B cell (primary cell): Measurements from ENCODE around the gene MAN1B1. TPM values are rescaled to one million over a fixed set of nuclear protein-coding genes. Genes with fewer than 3 reads are reported as not detected.

Source experiments
- ATAC-seq: fragments of 200-7000 bp; cut with Tn5 transposase; one replicate; pipeline ENCODE4 v1.10.0; 2021; ENCODE audit warnings: low read depth, mild to moderate bottlenecking, moderate number of reproducible peaks, moderate library complexity
- CTCF ChIA-PET: fragments of 350-600 bp; sonication (Branson Sonifier 250); formaldehyde crosslinking; loops from one replicate; lab custom pipeline; 2021; ENCODE audit warnings: antibody characterized with exemption, inconsistent platforms; lab: Charles Lee
- POLR2A ChIA-PET: fragments of 350-600 bp; sonication (Branson Sonifier 250); formaldehyde crosslinking; loops from one replicate; lab custom pipeline; 2021; ENCODE audit warnings: antibody characterized with exemption; lab: Charles Lee
- DNase-seq: peaks from one replicate; pipeline ENCODE4 v3.0.0; 2013
- H2AFZ ChIP-seq: 2 replicates; pipeline ENCODE4 v1.6.1; 2012; ENCODE audit warnings: mild to moderate bottlenecking, low read depth, low read length; ENCODE audit not compliant: insufficient read depth, poor library complexity, severe bottlenecking
- H3K27ac ChIP-seq, 2 donors: 1 replicate in 1 of 2; 2 replicates in 1 of 2; pipeline ENCODE4 v1.5.1; 2012 to 2013; ENCODE audit warnings: low read length in 2 of 2, mild to moderate bottlenecking in 2 of 2, moderate library complexity in 1 of 2
- H3K27me3 ChIP-seq, 4 experiments: fragments of 200-600 bp in 1 of 4; sonication (generic) in 1 of 4; replicated peaks in 1 of 4; 1 replicate in 2 of 4; 2 replicates in 2 of 4; pipeline versions ENCODE4 v1.6.1 to v1.7.0; 2013 to 2016; ENCODE audit warnings: low read length in 3 of 4, mild to moderate bottlenecking in 2 of 4, mixed read lengths in 1 of 4, moderate library complexity in 1 of 4; ENCODE audit not compliant: insufficient read depth in 4 of 4, control insufficient read depth in 3 of 4; ENCODE audit errors: control extremely low read depth in 1 of 4
- H3K36me3 ChIP-seq, 2 experiments: replicated peaks in 1 of 2; 1 replicate in 1 of 2; 2 replicates in 1 of 2; pipeline versions ENCODE4 v1.6.1 to v1.7.1; 2013; ENCODE audit warnings: low read length in 1 of 2; ENCODE audit not compliant: insufficient read depth in 2 of 2, control insufficient read depth in 1 of 2; ENCODE audit errors: control extremely low read depth in 1 of 2, extremely low read depth in 1 of 2
- H3K4me1 ChIP-seq, 2 donors: fragments of 200-600 bp in 1 of 2; sonication (generic) in 1 of 2; 1 replicate in 1 of 2; 2 replicates in 1 of 2; pipeline versions ENCODE4 v1.5.1 to v1.6.1; 2013 to 2017; ENCODE audit warnings: low read length in 2 of 2; ENCODE audit not compliant: control insufficient read depth in 2 of 2, insufficient read depth in 2 of 2
- H3K4me2 ChIP-seq: replicated peaks from 2 replicates; pipeline ENCODE3; 2012; ENCODE audit warnings: mild to moderate bottlenecking, low read depth, low read length; ENCODE audit not compliant: poor library complexity, severe bottlenecking
- H3K4me3 ChIP-seq, 5 experiments: fragments of 200-600 bp in 1 of 5; sonication (generic) in 1 of 5; 1 replicate in 3 of 5; 2 replicates in 2 of 5; pipeline versions ENCODE4 v1.5.1 to v1.7.0; 2011 to 2016; ENCODE audit warnings: low read length in 4 of 5, mild to moderate bottlenecking in 4 of 5, low read depth in 2 of 5, control low read depth in 1 of 5, moderate library complexity in 1 of 5; ENCODE audit not compliant: insufficient read depth in 1 of 5; ENCODE audit errors: control extremely low read depth in 1 of 5, extremely low read depth in 1 of 5
- H3K79me2 ChIP-seq: fragments of 200-600 bp; sonication (generic); one replicate; pipeline ENCODE4 v1.6.0; 2016; ENCODE audit warnings: low read length; ENCODE audit not compliant: control insufficient read depth, insufficient read depth
- H3K9ac ChIP-seq: fragments of 200-600 bp; sonication (generic); 2 replicates; pipeline ENCODE4 v1.6.1; 2017; ENCODE audit warnings: mild to moderate bottlenecking, low read length, moderate library complexity
- H3K9me3 ChIP-seq, 3 donors: one replicate each; pipeline versions ENCODE4 v1.6.1 to v1.7.1; 2013; ENCODE audit warnings: low read length in 2 of 3; ENCODE audit not compliant: control insufficient read depth in 2 of 3, insufficient read depth in 1 of 3; ENCODE audit errors: control extremely low read depth in 1 of 3
- H4K20me1 ChIP-seq: 2 replicates; pipeline ENCODE4 v1.6.0; 2012; ENCODE audit warnings: mild to moderate bottlenecking, low read length; ENCODE audit not compliant: insufficient read depth, control insufficient read depth, poor library complexity, severe bottlenecking
- H3K27ac Mint-ChIP-seq: one replicate; pipeline ENCODE4 v1.8.0; 2021; ENCODE audit warnings: mixed read lengths
- H3K27me3 Mint-ChIP-seq: one replicate; pipeline ENCODE4 v1.8.0; 2021; ENCODE audit warnings: mixed read lengths
- H3K4me1 Mint-ChIP-seq: one replicate; pipeline ENCODE4 v1.8.0; 2021; ENCODE audit warnings: mixed read lengths
- H3K4me3 Mint-ChIP-seq: one replicate; pipeline ENCODE4 v1.8.0; 2021; ENCODE audit warnings: mixed read lengths
- H3K9me3 Mint-ChIP-seq: one replicate; pipeline ENCODE4 v1.8.0; 2022; ENCODE audit warnings: mixed read lengths; ENCODE audit not compliant: insufficient read depth
- EZH2 ChIP-seq: IDR thresholded peaks from 2 replicates; pipeline ENCODE4 v1.6.1; 2012; ENCODE audit warnings: borderline replicate concordance, low read depth, mild to moderate bottlenecking, moderate library complexity, low read length; ENCODE audit not compliant: insufficient read depth, poor library complexity, severe bottlenecking
- WGBS: methylation state at CpG from one replicate; pipeline ENCODE4 v1.1.5; 2013; ENCODE audit warnings: missing lambda C conversion rate; ENCODE audit not compliant: insufficient coverage; 5-methylcytosine and 5-hydroxymethylcytosine counted together
- intact Hi-C: fragments of 100-400 bp; cut with micrococcal nuclease; formaldehyde crosslinking; loops from one replicate; pipeline ENCODE4 v1.10.0; 2022
- polyA plus RNA-seq: library from polyadenylated mRNA; depleted of rRNA; stranded (reverse); fragments of >200 nt; gene quantifications from 2 replicates; pipeline ENCODE4 v1.2.3, GENCODE V29; 2012
- total RNA-seq, 2 donors: library from RNA; stranded (reverse); fragments of 120-200 nt in 1 of 2; gene quantifications; 1 replicate in 1 of 2; 2 replicates in 1 of 2; pipeline versions ENCODE4 v1.2.3 to v1.2.4, GENCODE V29; 2013 to 2022
- TF ChIP-seq, protein P1 (sequence below): fragments of 200-600 bp; IDR thresholded peaks from one replicate; pipeline ENCODE4 v1.8.0; 2022; ENCODE audit warnings: antibody characterized with exemption, mild to moderate bottlenecking

The MAN1B1 gene
- total and polyA plus RNA-seq, 2 donors (not counting 1 experiment from before 2014, with no cell fraction given): 47.0 to 68.4 TPM

DNA sequence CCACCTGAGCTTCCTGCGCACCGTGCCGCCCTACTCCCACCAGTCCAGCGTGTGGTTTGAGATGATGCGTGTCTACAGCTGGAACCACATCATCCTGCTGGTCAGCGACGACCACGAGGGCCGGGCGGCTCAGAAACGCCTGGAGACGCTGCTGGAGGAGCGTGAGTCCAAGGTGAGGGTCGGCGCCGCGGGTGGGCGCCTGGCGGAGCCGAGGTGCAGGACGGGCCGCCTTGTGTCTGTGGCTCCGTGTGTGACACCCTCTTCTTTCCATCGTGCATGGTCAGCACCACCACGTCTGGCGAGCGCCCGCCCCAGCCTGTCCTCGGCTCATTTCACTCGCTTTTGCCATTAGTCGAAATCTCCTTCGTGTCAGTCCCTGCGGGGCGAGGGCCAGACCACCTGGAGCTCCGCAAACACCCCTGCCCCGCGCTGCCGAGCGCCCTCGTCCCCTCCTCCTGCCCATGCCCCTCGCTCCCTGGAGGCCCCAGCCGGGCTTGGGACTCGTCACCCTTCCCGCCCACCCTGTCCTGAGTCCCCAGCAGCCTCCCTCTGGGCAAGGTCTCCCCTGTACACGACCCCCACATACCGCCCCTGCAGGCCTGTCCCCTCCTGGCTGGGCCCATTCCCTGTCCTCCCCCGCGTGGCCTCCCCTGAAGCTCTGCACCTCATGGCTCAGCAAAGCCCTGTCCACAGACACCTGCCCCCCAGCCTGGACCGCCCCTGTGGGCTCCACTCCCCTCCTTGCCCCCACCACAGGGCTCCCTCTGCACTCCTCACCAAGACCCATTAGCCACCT lies 59.1 kb downstream of the MAN1B1 start:
- ATAC-seq (no peak), DNase-seq (no peak)
- peaks cover 3% of the 10 kb centered on the region for H3K4me1 Mint-ChIP-seq
- Histone ChIP-seq H3K4me3 (no peak overlapping the region), H3K9ac (no peak overlapping the region), H4K20me1 (no peaks in the 10 kb centered on the region), H3K27ac (no peak overlapping the region), H3K27me3 (peaks cover 0 to 44% (median 7%) of the 10 kb centered on the region in 4 experiments), H2AFZ (no peak overlapping the region), H3K4me2 (no peak overlapping the region), H3K9me3 (peaks cover 0 to 22% (median 0%) of the 10 kb centered on the region in 3 donors), H3K36me3 (no peaks in the 10 kb centered on the region), H3K4me1 (peaks cover 0 to 6% of the 10 kb centered on the region in 2 donors), H3K79me2 (no peaks in the 10 kb centered on the region)
- 64% methylated on average over 48 of the region's 49 CpGs for WGBS
- ChIA-PET CTCF (no interaction called here), POLR2A (interaction anchor here (0.6 kb wide), 1 partner anchor 8 kb away, joined by 5 read pairs; no protein-coding TSS in a partner anchor)
- intact Hi-C loops: no loop called here
- H3K9me3 Mint-ChIP-seq: no peaks in the 10 kb centered on the region
- peaks cover 31% of the 10 kb centered on the region for H3K27me3 Mint-ChIP-seq
- TF ChIP-seq, protein P1, sequence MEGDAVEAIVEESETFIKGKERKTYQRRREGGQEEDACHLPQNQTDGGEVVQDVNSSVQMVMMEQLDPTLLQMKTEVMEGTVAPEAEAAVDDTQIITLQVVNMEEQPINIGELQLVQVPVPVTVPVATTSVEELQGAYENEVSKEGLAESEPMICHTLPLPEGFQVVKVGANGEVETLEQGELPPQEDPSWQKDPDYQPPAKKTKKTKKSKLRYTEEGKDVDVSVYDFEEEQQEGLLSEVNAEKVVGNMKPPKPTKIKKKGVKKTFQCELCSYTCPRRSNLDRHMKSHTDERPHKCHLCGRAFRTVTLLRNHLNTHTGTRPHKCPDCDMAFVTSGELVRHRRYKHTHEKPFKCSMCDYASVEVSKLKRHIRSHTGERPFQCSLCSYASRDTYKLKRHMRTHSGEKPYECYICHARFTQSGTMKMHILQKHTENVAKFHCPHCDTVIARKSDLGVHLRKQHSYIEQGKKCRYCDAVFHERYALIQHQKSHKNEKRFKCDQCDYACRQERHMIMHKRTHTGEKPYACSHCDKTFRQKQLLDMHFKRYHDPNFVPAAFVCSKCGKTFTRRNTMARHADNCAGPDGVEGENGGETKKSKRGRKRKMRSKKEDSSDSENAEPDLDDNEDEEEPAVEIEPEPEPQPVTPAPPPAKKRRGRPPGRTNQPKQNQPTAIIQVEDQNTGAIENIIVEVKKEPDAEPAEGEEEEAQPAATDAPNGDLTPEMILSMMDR: no peak
- no peak for TF ChIP-seq EZH2
- H3K27ac Mint-ChIP-seq: no peak overlapping the region
- no peak overlapping the region for H3K4me3 Mint-ChIP-seq

DNA sequence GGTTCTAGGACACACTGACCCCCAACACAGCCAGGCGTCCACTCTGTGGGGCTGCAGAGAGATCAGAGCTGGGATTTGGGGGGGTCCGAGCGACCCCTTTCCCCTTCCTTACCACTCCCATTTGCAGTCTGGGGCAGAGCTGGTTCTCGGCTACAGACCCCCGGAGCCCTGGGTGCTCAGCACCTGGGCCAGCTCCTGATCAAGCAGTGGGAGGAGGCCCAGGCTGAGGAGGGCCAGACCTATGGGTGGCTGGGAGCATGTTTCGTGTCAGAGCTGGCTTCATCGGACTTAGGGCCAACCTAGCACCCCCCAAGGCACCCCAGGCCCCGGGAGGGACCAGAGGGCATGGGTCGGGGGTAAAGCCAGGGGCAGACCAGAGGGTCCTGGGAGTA lies 59.7 kb downstream of the MAN1B1 start:
- WGBS: 52% methylated on average over 4 of the region's 9 CpGs
- no peak overlapping the region for H2AFZ ChIP-seq
- TF ChIP-seq, protein P1: no peak
- TF ChIP-seq EZH2: no peak
- intact Hi-C loops: no loop called here
- peaks cover 0 to 12% of the 10 kb centered on the region in 2 donors for H3K4me1 ChIP-seq
- ChIA-PET CTCF (no interaction called here), POLR2A (interaction anchor here (0.6 kb wide), 2 partner anchors 8 to 19 kb away, joined by 4 to 5 read pairs; no protein-coding TSS in a partner anchor)
- ATAC-seq (no peak), DNase-seq (no peak)
- Mint-ChIP-seq H3K4me3 (no peak overlapping the region), H3K27ac (no peak overlapping the region), H3K9me3 (no peaks in the 10 kb centered on the region), H3K4me1 (peaks cover 7% of the 10 kb centered on the region), H3K27me3 (peaks cover 26% of the 10 kb centered on the region)
- no peak overlapping the region for H3K4me3 ChIP-seq
- peaks cover 0 to 22% (median 0%) of the 10 kb centered on the region in 3 donors for H3K9me3 ChIP-seq
- peaks cover 0 to 39% (median 4%) of the 10 kb centered on the region in 4 experiments for H3K27me3 ChIP-seq
- H4K20me1 ChIP-seq: no peaks in the 10 kb centered on the region
- H3K27ac ChIP-seq: no peak overlapping the region
- no peak overlapping the region for H3K4me2 ChIP-seq
- H3K36me3 ChIP-seq: no peaks in the 10 kb centered on the region
- no peaks in the 10 kb centered on the region for H3K79me2 ChIP-seq
- no peak overlapping the region for H3K9ac ChIP-seq
